ENCODE measurements around the gene TGFBR3. TPM values are rescaled to one million over a fixed set of nuclear protein-coding genes. Genes with fewer than 3 reads are reported as not detected.

TGFBR3 gene
- total RNA-seq, 2 experiments from 2014 or later, result 31.5 to 36.6 TPM

GRCh38 chr1:91637539-91637994 is 248.4 kb downstream of the TGFBR3 start:
- ATAC-seq (ENCODE audit: poor library complexity), result no peak
- no peaks in the 10 kb centered on the region for H3K36me3 ChIP-seq (ENCODE audit: insufficient read depth, low read length)
- Mint-ChIP-seq H3K27ac (no peak overlapping the region), H3K4me3 (no peak overlapping the region), H3K9me3 (peaks cover 2% of the 10 kb centered on the region), H3K27me3 (no peaks in the 10 kb centered on the region), H3K4me1 (ENCODE audit: low read depth) (no peaks in the 10 kb centered on the region), H3K36me3 (ENCODE audit: low read depth) (no peaks in the 10 kb centered on the region)
- no peaks in the 10 kb centered on the region for H3K9me3 ChIP-seq (ENCODE audit: control insufficient read depth in 1 of 2, insufficient read depth in 1 of 2, low read length in 2 of 2)
- CTCF ChIA-PET, result no interaction called here
- no peaks in the 10 kb centered on the region for H3K27me3 ChIP-seq (ENCODE audit: control insufficient read depth in 1 of 2, insufficient read depth in 2 of 2, low read length in 2 of 2)
- POLR2A ChIA-PET, result no interaction called here
- H3K4me1 ChIP-seq (ENCODE audit: insufficient read depth, low read length), result no peaks in the 10 kb centered on the region
- no peak overlapping the region for H3K27ac ChIP-seq (ENCODE audit: low read depth in 1 of 2, low read length in 2 of 2)
- intact Hi-C loops (cut with DNase I, micrococcal nuclease), result no loop called here
- H3K4me3 ChIP-seq (ENCODE audit: low read length), result no peak overlapping the region
- DNase-seq, result no peak
- no peak for TF ChIP-seq CTCF (IDR thresholded peaks at IDR 0.05)

- no peaks in the 10 kb centered on the region for H3K36me3 Mint-ChIP-seq (ENCODE audit: low read depth)
- no peak overlapping the region for H3K27ac Mint-ChIP-seq
- H3K4me1 Mint-ChIP-seq (ENCODE audit: low read depth), result no peaks in the 10 kb centered on the region
Observed at GRCh38 chr1:91635763-91636162, 250.2 kb downstream of the TGFBR3 start.

GRCh38 chr1:91633438-91633837 is 252.5 kb downstream of the TGFBR3 start:
- Histone ChIP-seq H3K27me3 (ENCODE audit: control insufficient read depth in 1 of 2, insufficient read depth in 2 of 2, low read length in 2 of 2) (no peaks in the 10 kb centered on the region), H3K9me3 (ENCODE audit: control insufficient read depth in 1 of 2, insufficient read depth in 1 of 2, low read length in 2 of 2) (no peaks in the 10 kb centered on the region), H3K36me3 (ENCODE audit: insufficient read depth, low read length) (no peaks in the 10 kb centered on the region), H3K4me1 (ENCODE audit: insufficient read depth, low read length) (no peaks in the 10 kb centered on the region), H3K4me3 (ENCODE audit: low read length) (no peak overlapping the region), H3K27ac (ENCODE audit: low read depth in 1 of 2, low read length in 2 of 2) (no peak overlapping the region)
- H3K27ac Mint-ChIP-seq, result no peak overlapping the region
- no peaks in the 10 kb centered on the region for H3K27me3 Mint-ChIP-seq
- DNase-seq, result no peak
- POLR2A ChIA-PET, result interaction anchor here (0.7 kb wide), 1 partner anchor 72 kb away, joined by 3 read pairs; no protein-coding TSS in a partner anchor
- CTCF ChIA-PET, result interaction anchor here (0.9 to 1.3 kb wide), 2 partner anchors 12 to 13 kb away, joined by 3 to 4 read pairs; no protein-coding TSS in a partner anchor
- no peaks in the 10 kb centered on the region for H3K9me3 Mint-ChIP-seq
- no peaks in the 10 kb centered on the region for H3K4me1 Mint-ChIP-seq (ENCODE audit: low read depth)
- intact Hi-C loops (cut with DNase I, micrococcal nuclease), result no loop called here
- H3K36me3 Mint-ChIP-seq (ENCODE audit: low read depth), result no peaks in the 10 kb centered on the region
- TF ChIP-seq CTCF (IDR thresholded peaks at IDR 0.05), result no peak
- ATAC-seq (ENCODE audit: poor library complexity), result no peak
- H3K4me3 Mint-ChIP-seq, result no peak overlapping the region

More at GRCh38 chr1:91635763-91636162, 250.2 kb downstream of the TGFBR3 start:
- Mint-ChIP-seq H3K27me3 (no peaks in the 10 kb centered on the region), H3K9me3 (peaks cover 2% of the 10 kb centered on the region), H3K4me3 (no peak overlapping the region)
- ChIA-PET POLR2A (no interaction called here), CTCF (no interaction called here)
- ATAC-seq (ENCODE audit: poor library complexity), result no peak
- Histone ChIP-seq H3K36me3 (ENCODE audit: insufficient read depth, low read length) (no peaks in the 10 kb centered on the region), H3K4me3 (ENCODE audit: low read length) (no peak overlapping the region), H3K27me3 (ENCODE audit: control insufficient read depth in 1 of 2, insufficient read depth in 2 of 2, low read length in 2 of 2) (no peaks in the 10 kb centered on the region), H3K27ac (ENCODE audit: low read depth in 1 of 2, low read length in 2 of 2) (no peak overlapping the region), H3K9me3 (ENCODE audit: control insufficient read depth in 1 of 2, insufficient read depth in 1 of 2, low read length in 2 of 2) (no peaks in the 10 kb centered on the region), H3K4me1 (ENCODE audit: insufficient read depth, low read length) (no peaks in the 10 kb centered on the region)
- no peak for TF ChIP-seq CTCF (IDR thresholded peaks at IDR 0.05)
- no peak for DNase-seq
- intact Hi-C loops (cut with DNase I, micrococcal nuclease), result no loop called here
